Astrocyte of the cerebellum (primary cell): ENCODE measurements around the gene RPA3.

ENCODE experiments used
- DNase-seq: peaks from one replicate; pipeline ENCODE4 v3.0.0-alpha.2; 2011; ENCODE audit warnings: low read depth
- H3K4me3 ChIP-seq: 2 replicates; pipeline ENCODE4 v1.5.1; 2011; ENCODE audit warnings: mild to moderate bottlenecking, low read depth, low read length, moderate library complexity
- CTCF ChIP-seq: IDR thresholded peaks from 2 replicates; pipeline ENCODE4 v1.5.1; 2012; ENCODE audit warnings: low read length, low read depth, moderate library complexity, mild to moderate bottlenecking; ENCODE audit errors: missing control alignments
- in situ Hi-C: cut with HindIII; loops from 2 replicates; pipeline ENCODE4 v1.10.0; 2017; ENCODE audit warnings: low sequenced_read_pairs

RPA3 gene

GRCh38 chr7:7654964-7655715, 63.3 kb downstream of the RPA3 start:
- DNase-seq: no peak
- in situ Hi-C loops: no loop called here

GRCh38 chr7:7653593-7654187, 64.7 kb downstream of the RPA3 start:
- in situ Hi-C loops: no loop called here
- peak; percentile 52 for TF ChIP-seq CTCF
- no peak for DNase-seq
- H3K4me3 ChIP-seq: no peak overlapping the region

More at GRCh38 chr7:7654964-7655715, 63.3 kb downstream of the RPA3 start:
- no peak for TF ChIP-seq CTCF
- H3K4me3 ChIP-seq: no peak overlapping the region

GRCh38 chr7:7652798-7653540, 65.4 kb downstream of the RPA3 start:
- no peak for TF ChIP-seq CTCF
- in situ Hi-C loops: no loop called here
- no peak for DNase-seq
- H3K4me3 ChIP-seq: no peak overlapping the region

- no peak for DNase-seq
- no peak overlapping the region for H3K4me3 ChIP-seq
- TF ChIP-seq CTCF: no peak
- in situ Hi-C loops: no loop called here
Observed at GRCh38 chr7:7651479-7651878, 66.9 kb downstream of the RPA3 start.

- TF ChIP-seq CTCF: no peak
- in situ Hi-C loops: no loop called here
- H3K4me3 ChIP-seq: no peak overlapping the region
- DNase-seq: no peak
Observed at GRCh38 chr7:7650682-7651206, 67.7 kb downstream of the RPA3 start.

GRCh38 chr7:7647495-7648036, 70.8 kb downstream of the RPA3 start:
- no peak overlapping the region for H3K4me3 ChIP-seq
- in situ Hi-C loops: no loop called here
- no peak for TF ChIP-seq CTCF
- DNase-seq: no peak
